ENCODE measurements around the gene TUBB2A.

- TF ChIP-seq YY1 (IDR thresholded peaks at IDR 0.05; ENCODE audit: insufficient read depth, insufficient read length) (no peak), ZNF274 (IDR thresholded peaks at IDR 0.05; ENCODE audit: low read depth, low read length) (no peak), SUZ12 (IDR thresholded peaks at IDR 0.05; ENCODE audit: extremely low read depth, insufficient read depth, insufficient read length) (no peak)
Measured at GRCh38 chr6:3196770-3197169, 39.4 kb upstream of the TUBB2A start.

Data from NT2/D1 (cell line).